HG02763 (cell line): ENCODE data around the gene PRUNE2.
A peak's percentile ranks its signal among the peaks of the same experiment; 100 is the strongest.
"Not testable (repeated sequence)": the region's sequence is repeated elsewhere in the genome, so short reads cannot be mapped to it uniquely, and the experiment has no call there.

Experiments
- ATAC-seq: cut with Tn5 transposase; IDR thresholded peaks from one replicate; pipeline ENCODE4 v1.9.1; 2021; ENCODE audit warnings: mild to moderate bottlenecking, moderate library complexity; ENCODE audit not compliant: unreplicated experiment

PRUNE2 gene

GRCh38 chr9:76665966-76666365, 239.9 kb downstream of the PRUNE2 start:
- not testable (repeated sequence) for ATAC-seq

GRCh38 chr9:76665458-76665857, 240.5 kb downstream of the PRUNE2 start:
- no peak for ATAC-seq

DNA sequence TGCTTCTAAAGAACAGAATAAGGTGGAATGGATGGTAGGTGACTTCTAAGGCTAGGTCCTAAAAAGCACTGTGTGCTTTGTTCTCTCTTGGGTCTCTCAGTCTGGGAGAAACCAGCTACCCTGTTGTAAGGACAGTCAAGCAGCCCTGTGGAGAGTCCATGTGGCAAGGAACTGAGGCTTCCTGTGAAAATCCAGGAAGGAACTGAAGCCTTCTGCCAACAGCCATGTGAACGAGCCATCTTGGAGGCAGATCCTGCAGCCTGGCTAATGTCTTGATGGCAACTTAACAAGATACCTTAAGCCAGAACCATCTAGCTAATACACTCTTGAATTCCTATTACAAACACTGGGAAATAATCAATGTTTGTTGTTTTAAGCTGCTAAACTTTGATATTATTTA, 241.8 kb downstream of the PRUNE2 start:
- no peak for ATAC-seq

GRCh38 chr9:76662476-76663281, 243.2 kb downstream of the PRUNE2 start:
- ATAC-seq: no peak

DNA sequence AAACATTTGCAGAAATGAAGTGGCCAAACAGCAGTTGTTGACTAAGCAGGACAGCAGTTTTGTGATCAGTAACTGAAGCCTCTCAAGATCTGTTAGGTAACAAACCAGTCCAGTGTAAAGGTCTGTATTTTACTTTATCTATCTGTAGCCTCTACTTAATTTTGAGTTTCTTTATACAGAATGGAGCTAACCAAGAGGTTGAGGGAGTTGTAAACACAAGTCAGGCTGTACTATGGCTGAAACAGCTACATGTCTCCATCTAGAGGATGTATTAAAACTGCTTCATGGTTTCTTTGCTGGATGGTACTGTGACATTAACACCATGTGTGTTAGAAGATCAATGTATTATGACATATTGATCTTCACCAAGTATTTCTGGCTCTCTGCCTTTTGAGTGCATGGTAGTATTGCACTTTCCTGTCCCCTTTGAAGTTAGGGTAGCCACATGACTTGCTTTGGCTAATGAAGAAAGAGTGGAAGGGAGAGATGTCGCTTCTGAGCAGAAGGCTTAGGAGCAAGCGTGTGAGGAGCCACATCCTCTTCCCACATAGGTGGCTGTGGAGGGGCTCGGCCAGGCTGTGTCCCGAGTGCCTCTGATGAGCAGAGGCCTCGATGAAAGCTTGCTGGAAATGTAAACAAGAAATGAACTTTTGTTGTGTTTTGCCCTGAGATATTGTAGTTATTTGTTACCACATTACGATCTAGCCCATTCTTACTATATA, 247.2 kb downstream of the PRUNE2 start:
- peak; percentile 79 for ATAC-seq

DNA sequence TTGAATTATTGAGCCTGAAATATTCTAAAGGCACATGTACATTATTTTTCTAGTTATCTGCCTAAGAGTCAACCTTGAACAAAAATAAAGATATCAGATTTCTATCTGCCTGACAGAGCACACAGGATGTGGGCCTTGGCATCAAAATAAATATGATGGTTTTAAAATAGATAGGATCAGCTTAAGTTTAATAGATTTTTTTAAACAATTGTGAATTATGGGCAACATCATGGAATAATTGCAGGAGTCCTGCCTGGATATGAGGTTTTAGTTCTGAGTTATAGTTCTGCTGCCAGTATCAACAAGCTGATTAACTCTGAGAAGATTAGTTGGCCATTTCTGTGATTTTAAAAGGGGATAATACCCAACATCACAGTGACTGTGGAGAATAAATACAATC, 248.6 kb downstream of the PRUNE2 start:
- no peak for ATAC-seq

- ATAC-seq: no peak
Observed at GRCh38 chr9:76655971-76656370, 249.9 kb downstream of the PRUNE2 start.

- ATAC-seq: no peak
Observed at GRCh38 chr9:76655121-76655541, 250.8 kb downstream of the PRUNE2 start.

GRCh38 chr9:76654575-76654974, 251.3 kb downstream of the PRUNE2 start:
- no peak for ATAC-seq

DNA sequence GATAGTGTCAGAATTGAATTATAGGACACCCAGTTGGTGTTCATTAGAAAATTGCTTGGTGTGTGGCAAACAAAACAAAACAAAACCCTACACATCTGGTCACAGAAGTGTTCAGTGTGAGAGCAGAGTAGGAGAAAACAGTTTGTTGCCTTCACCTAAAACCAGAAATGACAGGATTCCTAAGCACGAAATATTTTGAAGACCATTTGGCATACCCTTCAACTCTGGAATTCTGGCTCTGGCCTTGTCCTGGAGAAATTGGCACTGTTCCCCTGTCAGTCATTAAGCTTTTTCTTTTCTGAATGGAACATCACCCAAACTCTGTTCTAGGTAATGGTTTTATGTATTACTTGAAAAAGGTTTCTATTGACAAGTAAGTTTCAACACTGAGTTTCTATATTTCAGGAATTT, 251.9 kb downstream of the PRUNE2 start:
- no peak for ATAC-seq

DNA sequence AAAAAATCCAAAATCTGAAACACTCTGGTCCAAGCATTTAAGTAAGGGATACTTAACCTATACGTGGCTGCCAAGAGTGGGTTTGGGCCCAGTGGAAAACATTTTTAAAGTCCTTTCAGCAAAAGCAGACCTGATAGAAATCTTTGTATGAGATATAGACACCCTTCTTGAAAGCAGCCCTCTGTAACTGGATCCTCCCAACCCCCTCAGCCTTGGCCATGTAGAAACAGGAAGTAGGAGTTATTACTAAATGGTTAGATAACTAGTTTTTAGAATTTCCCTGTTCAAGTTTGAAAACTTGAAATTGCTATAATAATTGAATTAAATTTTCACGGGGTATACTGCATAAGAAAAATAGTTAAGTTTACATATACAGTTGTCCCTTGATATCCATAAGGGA, 253.0 kb downstream of the PRUNE2 start:
- ATAC-seq: no peak

DNA sequence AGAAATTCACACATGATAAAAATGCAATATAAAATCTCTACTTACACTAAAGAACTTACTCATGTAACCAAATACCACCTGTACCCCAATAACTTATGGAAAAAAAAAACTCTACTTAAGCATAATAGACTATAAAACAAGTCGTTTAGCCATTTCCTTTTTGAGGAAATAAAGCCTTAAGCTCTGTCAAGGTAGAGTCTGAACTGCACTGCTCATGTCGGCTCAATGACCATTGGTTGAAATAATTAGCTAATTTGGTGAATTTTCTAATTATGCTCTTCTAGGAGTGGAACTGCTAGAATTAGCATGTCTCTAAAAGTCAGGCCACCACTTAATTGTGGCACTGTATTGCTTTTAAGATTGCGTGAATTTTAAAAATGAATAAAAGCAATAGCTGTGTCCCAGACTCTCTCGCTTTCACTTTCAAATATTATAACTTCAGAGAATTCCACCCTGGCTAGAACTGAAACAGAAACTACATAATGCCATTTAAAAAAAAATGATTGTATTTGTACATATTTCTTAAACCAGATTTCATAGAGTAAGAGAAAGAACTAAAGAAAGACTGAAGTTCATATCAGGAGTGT, 254.7 kb downstream of the PRUNE2 start:
- ATAC-seq: no peak

- ATAC-seq: no peak
Observed at GRCh38 chr9:76650692-76651091, 255.2 kb downstream of the PRUNE2 start.

GRCh38 chr9:76649894-76650293, 256.0 kb downstream of the PRUNE2 start:
- ATAC-seq: no peak

GRCh38 chr9:76646249-76646648, 259.7 kb downstream of the PRUNE2 start:
- ATAC-seq: no peak

DNA sequence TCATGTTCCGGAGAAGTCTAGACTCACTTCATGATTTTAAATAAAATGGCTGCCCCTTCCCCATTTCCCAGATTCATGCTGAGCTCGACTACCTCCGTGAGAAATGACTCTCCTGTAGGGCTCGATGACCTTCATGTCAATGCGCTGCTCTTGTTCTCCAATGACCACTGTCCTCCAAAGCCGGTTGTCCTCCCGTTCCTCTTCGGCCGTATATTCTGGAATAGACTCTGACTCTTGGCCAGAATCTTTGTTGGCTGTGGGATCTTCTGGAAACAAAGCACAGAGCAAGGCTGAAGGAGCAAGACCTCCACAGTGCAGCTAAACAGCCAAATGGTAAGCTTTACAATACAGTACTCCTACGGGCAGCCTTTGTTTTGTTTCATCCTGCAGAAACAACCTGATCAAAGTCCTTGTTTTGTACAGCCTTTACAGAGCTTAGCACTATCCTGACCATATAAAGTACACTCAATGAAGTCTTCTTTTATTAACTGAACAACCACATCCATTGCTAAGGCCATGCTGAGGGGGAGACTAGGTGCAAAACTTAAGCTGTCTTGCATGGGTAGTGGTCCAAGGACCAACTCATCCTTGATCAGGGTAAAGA, 261.2 kb downstream of the PRUNE2 start:
- no peak for ATAC-seq

GRCh38 chr9:76644171-76644570, 261.7 kb downstream of the PRUNE2 start:
- ATAC-seq: no peak

- peak; percentile 99 for ATAC-seq
Observed at GRCh38 chr9:76643399-76644117, 262.4 kb downstream of the PRUNE2 start.

DNA sequence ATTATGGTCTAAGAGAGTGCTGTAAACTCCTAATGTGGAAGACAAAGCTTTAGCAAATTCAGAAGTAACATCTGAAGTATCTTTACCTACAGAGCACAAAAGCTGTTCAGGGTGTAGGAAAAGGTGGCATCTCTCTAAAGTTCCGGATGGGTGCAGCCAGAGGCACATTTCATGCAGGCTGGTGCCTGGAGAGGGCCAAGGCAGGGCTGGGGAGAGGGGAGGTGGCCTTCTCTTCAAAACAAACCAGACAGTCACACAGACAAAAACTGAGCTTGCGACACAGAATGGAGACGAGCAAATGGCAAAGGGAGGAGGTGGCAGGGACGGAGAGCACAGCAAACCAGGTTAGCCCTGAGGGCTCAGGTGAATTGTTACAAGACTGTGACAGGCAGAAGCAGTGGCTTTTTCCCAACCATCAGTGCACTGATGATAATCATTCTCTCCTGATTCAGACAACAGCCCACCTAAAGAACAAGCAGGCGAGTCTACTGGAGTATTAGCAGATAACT, 263.2 kb downstream of the PRUNE2 start:
- no peak for ATAC-seq

DNA sequence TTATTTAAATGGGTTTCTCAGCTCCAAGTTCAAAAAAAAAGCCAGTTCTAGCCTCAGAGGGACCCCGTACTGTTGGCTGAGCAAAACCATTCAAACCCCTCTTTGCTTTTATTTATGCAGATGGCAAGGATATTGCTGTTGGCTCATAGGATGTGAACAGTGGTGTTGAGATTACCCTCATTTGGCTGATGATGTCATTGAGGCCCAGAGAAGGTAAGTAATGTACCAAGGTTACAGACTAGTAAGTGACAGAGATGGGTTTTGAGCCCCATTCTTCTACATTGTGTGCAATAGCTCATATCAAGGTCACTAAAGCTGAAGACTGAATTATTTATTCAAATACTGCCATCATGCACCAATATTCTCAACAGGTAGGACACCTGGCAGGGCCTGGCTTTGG, 263.8 kb downstream of the PRUNE2 start:
- ATAC-seq: no peak

DNA sequence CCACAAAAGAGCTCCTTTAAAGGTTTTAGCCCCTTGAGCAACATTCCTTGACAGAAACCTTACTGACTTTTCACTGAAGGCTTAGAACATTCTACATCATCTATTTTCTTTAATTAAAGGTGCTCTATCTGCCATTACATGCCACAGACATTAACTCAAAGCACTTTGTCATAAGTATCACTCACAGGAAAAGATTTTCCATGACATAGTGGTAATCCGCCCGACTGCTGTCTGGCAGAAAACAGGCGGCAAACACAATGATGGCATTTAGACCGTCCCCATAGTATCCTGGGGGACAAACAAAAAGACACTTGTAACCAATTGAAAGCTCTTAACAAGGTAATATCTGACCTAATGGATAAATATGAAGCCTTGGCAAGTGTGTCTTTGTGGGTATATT, 267.9 kb downstream of the PRUNE2 start:
- no peak for ATAC-seq
